Measurements from ENCODE around the gene ACTN2.

DNA sequence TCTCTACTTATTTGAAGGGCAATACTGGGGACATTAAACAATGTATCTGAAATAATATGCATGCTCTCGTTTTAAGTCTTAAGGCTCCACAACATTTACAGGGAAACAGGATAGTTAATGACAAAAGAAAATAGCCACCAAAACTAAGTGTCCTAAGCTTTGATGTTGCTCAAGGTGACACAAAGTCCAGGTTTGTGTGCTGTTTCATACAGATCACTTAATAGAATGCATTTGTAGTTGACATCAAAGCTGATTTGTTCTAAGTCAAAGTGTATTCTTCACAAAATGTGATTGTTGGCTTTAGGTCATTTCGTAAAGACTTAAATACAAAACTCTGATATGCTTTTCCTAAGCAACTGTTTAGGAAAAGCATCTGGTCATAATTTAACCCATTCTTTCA lies 71.3 kb downstream of the ACTN2 start:
- TF ChIP-seq CTCF (IDR thresholded peaks at IDR 0.05; ENCODE audit: borderline replicate concordance, extremely low read depth, low read length, poor library complexity, severe bottlenecking) (no peak), EZH2 (IDR thresholded peaks at IDR 0.05; ENCODE audit: borderline replicate concordance, low read depth, low read length, severe bottlenecking) (no peak)

Measured in DND-41 (cell line).